Measurements from ENCODE around the gene ABHD17A. TPM values are rescaled to one million over a fixed set of nuclear protein-coding genes. Genes with fewer than 3 reads are reported as not detected.

ABHD17A gene
- total RNA-seq: 54.1 and 87.0 TPM in 2 replicates

DNA sequence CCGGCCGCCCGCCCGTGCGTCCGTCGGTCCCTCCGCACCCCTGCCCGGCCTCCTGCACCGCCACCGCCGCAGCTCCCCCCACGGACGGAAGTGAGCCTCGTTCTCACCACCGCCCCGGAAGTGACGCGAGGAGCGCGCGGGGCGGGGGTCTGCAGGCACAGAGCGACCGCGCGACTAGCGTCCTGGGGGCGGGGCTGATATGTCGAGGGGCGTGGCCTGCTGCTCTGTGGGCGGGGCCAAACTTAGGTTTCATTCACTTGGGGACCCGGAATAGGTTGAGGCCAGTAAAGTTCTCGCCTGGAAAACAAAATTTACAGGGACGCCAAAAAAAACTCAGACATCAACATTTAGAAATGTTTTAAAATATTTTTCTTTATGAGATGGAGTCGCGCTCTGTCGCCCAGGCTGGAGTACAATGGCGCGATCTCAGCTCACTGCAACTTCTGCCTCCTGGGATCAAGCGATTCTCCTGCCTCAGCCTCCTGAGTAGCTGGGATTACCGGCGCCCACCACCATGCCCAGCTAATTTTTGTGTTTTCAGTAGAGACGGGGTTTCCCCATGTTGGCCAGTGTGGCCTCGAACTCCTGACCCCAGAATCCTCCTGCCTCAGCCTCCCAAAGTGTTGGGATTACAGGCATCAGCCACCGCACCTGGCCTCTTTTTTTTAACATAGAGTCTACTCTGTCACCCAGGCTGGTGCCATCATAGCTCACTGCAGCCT is at the start of gene ABHD17A:
Gene ABHD17A, minus strand, starts transcription at position 99 of the 722 bp plus-strand sequence. CDS start 3,930 bp downstream, outside the sequence.

DNA sequence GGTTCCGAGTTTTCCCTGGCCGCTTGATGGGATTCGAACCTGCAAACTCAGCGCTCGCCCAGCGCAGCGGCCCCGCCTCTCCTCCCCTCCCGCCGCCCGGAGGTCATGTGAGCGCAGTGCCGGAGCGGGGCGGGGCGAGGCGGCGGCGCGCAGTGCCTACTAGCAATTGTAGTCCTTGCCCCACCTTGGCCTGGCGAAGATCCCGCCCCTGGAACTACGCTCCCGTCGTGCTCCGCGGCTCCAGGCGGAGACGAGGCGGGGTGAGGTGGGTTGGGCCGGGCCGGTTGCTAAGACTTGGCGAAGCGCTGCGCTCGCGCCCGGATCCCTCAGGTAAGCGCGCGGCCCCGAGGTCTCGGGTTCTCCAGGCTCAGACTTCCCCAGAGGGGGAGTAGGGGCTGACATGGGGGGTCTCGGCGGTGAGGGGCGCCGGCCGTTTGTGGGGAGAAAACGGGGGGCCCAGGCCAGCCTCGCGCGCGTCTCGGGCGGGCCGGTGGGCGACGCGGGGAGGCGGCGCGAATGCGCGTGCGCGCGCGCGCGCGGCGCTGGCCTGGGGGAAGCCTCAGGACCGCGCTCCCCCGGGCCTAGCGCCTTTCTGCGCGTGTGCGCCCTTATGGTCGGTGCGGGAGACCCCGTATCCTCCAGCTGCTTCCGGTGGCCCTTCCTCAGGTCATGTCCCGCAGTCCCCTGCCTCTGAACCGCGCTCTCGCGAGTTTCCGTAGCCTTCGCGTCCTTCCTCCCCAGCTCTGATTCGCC is 20.0 kb upstream of the ABHD17A start, which contains the start of the genes ADAT3 and SCAMP4:
Gene ADAT3, plus strand, starts transcription at position 290 of the 753 bp plus-strand sequence. CDS start 6,649 bp downstream, outside the sequence.
Gene SCAMP4, plus strand, starts transcription at position 290 of the 753 bp plus-strand sequence. CDS start 9,621 bp downstream, outside the sequence.

DNA sequence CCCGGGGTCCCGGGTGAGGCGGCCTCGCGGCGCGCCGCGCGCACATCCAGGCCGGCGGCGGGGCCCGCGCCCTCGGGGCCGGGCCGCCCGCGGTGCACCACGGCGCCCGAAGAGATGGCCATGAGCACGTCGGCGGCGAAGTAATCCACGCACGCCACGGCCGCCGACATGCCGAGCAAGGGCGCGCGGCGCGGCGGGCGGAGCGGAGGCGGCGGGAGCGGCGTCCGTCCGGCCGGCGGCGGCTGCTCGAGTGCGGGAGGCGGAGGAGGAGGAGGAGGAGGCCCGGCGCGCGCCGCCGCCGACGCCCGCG is 22.0 kb downstream of the ABHD17A start, which contains the start of gene KLF16:
Gene KLF16, minus strand, starts transcription at position 252 of the 310 bp plus-strand sequence. Its CDS starts 82 bp downstream, at position 170.

DNA sequence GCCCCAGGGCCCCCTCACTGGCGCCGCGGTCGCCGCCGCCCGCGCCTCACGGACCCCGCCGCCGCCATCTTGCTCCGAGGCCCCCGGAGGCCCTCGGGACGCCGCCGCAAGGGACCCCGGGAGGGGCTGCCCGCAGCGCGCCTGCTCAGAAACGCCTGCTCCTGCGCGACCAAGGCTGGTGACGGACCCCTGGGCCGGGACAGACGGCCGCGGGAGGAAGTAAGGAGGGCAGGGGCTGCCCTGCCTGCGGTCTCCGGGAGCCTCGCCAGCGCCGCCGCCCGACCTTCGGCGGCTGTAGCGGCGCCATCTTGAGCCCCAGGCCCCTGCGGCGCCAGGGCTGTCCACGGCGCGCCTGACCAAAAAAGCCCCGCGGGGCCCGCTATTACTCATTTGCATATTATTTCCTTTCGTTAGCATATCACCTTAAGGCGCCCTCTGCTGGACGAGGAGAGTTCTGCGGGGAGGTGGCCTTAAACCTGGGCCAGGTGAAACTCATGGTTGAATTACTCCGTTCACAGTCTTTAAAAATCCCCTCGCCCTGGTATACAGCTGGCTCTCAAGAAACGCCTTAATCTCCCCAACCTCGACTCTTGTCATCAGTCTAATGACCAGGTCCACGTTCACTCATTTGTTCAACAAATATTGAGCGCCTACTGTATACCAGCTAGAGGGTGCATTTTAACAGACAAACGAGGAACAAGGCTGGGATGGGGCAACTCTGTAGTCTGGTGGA is 36.7 kb downstream of the ABHD17A start, which contains the start of gene REXO1:
Gene REXO1, minus strand, starts transcription at position 85 of the 733 bp plus-strand sequence. CDS start 125 bp downstream, outside the sequence.

Other genes starting within 250 kb of the ABHD17A start
- 44.6 and 123 TPM in 2 replicates for gene TCF3, start 232.9 kb downstream of the ABHD17A start, total RNA-seq
- not detected in 2 replicates for gene ONECUT3, start 132.0 kb downstream of the ABHD17A start, total RNA-seq
- gene ATP8B3, start 73.2 kb downstream of the ABHD17A start, total RNA-seq: 1.1 and 2.3 TPM in 2 replicates
- 19.9 and 28.1 TPM in 2 replicates for gene REXO1, start 37.0 kb downstream of the ABHD17A start, total RNA-seq
- gene KLF16, start 21.9 kb downstream of the ABHD17A start, total RNA-seq: 9.4 and 14.7 TPM in 2 replicates
- 5.7 and 6.4 TPM in 2 replicates for gene ADAT3, start 19.9 kb upstream of the ABHD17A start, total RNA-seq
- gene SCAMP4, start 19.9 kb upstream of the ABHD17A start, total RNA-seq: 71.4 and 82.7 TPM in 2 replicates
- 87.3 and 112 TPM in 2 replicates for gene CSNK1G2, start 55.7 kb upstream of the ABHD17A start, total RNA-seq
- 58.4 and 58.6 TPM in 2 replicates for gene BTBD2, start 130.2 kb upstream of the ABHD17A start, total RNA-seq
- gene MKNK2, start 165.7 kb upstream of the ABHD17A start, total RNA-seq: 49.7 and 222 TPM in 2 replicates
- 23.9 and 60.0 TPM in 2 replicates for gene MOB3A, start 210.8 kb upstream of the ABHD17A start, total RNA-seq
- gene IZUMO4, start 211.4 kb upstream of the ABHD17A start, total RNA-seq: 1.0 and 1.8 TPM in 2 replicates